SKM-1 treated with dmso at 0.1 percent for 144 hours (cell line): Measurements from ENCODE around the gene ZDHHC14.
"Not testable (repeated sequence)": the region's sequence is repeated elsewhere in the genome, so short reads cannot be mapped to it uniquely, and the experiment has no call there.

Experiments used
- DNase-seq: peaks from one replicate; lab custom pipeline; 2025; ENCODE audit not compliant: unreplicated experiment; lab: John Stamatoyannopoulos, UW

The ZDHHC14 gene

GRCh38 chr6:157681041-157681650, 300.2 kb downstream of the ZDHHC14 start:
- DNase-seq = no peak

DNA sequence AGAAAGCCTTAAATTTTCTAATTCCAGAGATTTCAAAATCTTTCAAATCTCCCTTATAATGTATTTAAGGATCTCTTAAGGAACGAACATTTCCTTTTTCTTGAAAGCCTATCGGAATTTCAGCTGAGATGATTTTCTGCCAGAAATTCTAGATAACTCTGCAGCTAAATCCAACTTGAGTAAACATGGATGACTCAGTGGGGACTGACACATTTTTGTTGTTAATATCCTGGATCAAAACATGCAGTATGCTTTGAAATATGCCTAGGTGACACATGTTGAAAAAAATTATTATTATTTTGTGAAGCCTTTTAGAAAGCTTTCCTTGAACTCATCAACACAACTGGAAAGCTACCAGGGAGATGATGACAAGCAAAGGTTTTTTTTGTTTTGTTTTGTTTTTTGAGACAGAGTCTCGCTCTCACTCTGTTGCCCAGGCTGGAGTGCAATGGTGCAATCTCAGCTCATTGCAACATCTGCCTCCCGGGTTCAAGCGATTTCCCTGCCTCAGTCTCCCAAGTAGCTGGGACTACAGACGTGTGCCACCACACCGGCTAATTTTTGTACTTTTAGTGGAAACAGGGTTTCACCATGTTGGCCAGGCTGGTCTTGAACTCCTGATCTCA, 302.0 kb downstream of the ZDHHC14 start:
- DNase-seq = no peak

GRCh38 chr6:157683707-157684106, 302.7 kb downstream of the ZDHHC14 start:
- DNase-seq = no peak

GRCh38 chr6:157684620-157685299, 303.8 kb downstream of the ZDHHC14 start:
- DNase-seq = no peak

- no peak for DNase-seq
Measured at GRCh38 chr6:157685596-157686280, 304.7 kb downstream of the ZDHHC14 start.

DNA sequence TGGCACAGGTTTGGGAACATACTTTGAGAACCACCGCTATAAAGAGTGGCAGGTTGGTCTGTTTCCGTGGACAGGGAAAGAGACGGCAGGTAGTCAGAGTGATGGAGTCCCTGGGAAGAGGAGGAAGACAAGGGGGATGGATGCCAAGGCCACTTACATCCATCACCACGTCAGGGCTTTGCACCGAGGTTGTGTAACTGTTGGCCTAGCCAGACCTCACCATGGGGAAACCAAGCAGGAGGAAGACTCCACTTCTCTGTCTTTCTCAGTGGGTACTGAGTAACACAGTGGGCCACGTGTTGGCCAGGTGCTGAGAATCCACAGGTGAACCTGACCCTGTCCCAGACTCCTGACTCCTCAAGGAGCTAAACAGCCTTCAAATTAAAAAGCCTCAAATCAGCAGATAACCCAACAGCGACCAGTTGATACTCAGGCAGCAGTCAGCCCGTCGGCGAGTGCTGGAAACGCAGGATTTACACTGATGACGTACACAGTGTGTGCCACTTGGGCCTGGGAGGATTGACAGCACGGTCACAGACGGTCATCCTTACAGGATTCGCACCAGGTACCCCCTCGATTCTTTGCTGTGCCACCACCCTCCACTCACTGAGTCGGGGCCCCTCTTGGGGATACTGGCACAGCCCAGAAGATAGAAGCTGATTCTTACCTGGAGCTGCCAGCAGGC, 307.4 kb downstream of the ZDHHC14 start:
- DNase-seq = no peak

DNA sequence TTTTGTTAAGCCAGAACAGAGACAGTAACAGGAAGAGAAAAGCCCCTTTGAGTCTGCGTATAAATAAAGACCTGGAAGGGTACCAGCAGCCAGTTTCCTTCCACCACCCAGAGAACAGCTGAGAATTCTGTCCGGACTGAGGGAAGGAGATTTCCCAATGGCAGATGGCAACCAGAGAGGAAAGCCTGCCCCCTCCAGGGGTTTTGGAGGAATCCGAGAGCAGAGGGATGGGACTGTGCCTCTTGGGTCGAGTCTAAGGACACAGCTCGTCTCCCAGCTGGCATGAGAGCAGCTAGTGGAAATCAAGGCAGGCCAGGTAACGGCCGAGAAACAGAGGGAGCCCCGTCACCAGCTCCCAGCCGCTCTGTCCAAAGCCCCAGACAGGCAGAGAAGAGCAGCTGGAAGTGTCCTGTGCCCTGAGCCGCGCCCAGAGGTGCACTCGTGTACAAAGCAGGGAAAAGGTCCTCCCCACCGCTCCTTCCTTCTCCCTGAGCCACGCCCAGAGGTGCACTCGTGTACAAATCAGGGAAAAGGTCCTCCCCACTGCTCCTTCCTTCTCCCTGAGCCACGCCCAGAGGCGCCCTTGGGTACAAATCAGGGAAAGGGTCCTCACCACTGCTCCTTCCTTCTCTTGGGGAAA, 308.1 kb downstream of the ZDHHC14 start:
- no peak for DNase-seq

- DNase-seq = no peak
Measured at GRCh38 chr6:157689875-157690274, 308.9 kb downstream of the ZDHHC14 start.

GRCh38 chr6:157690441-157691210, 309.6 kb downstream of the ZDHHC14 start:
- no peak for DNase-seq

- not testable (repeated sequence) for DNase-seq
Measured at GRCh38 chr6:157691621-157692020, 310.6 kb downstream of the ZDHHC14 start.

GRCh38 chr6:157693867-157694266, 312.9 kb downstream of the ZDHHC14 start:
- DNase-seq = no peak

- no peak for DNase-seq
Measured at GRCh38 chr6:157695301-157696040, 314.5 kb downstream of the ZDHHC14 start.

DNA sequence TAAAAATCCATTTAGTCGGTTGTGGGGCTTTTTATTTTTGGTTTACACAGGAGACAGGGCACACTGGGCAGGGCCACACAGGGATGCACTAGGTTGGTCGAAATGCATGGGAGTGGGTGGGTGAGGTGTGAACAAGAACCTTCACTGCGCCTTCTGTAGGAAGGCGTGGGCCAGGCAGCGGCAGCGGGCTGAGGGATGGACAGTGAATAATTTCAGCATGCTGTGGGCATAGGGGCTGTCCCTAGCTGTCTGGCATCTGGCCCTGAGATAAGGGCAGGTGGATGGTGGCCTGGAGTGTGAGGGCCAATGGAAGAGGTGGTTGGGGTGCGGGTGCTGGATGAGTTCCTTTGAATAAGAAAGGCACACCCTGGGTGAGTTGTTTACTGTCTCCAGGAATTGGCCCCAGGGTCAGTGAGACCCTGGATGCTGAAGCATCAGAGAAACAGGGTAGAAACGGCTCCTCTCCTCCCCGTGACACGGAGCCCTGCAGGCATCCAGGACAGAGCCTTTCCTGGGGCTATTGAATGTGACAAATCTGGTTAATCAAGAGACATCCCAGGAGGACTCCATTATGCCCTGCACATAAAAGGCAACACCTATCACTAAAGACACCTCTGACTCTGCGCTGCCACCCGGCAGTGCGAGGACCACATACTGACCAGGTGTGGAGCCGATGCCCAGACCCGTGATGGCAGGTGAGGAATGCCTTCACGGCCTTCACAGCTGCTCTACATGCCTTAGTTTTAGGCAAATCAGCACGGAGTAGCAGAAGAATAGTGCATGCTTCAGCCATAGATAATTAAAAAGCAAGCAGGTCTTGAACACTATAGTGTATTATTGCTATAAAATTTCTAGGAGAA, 319.0 kb downstream of the ZDHHC14 start:
- DNase-seq = no peak

GRCh38 chr6:157706351-157706750, 325.4 kb downstream of the ZDHHC14 start:
- not testable (repeated sequence) for DNase-seq

GRCh38 chr6:157706883-157707282, 325.9 kb downstream of the ZDHHC14 start:
- DNase-seq = no peak

DNA sequence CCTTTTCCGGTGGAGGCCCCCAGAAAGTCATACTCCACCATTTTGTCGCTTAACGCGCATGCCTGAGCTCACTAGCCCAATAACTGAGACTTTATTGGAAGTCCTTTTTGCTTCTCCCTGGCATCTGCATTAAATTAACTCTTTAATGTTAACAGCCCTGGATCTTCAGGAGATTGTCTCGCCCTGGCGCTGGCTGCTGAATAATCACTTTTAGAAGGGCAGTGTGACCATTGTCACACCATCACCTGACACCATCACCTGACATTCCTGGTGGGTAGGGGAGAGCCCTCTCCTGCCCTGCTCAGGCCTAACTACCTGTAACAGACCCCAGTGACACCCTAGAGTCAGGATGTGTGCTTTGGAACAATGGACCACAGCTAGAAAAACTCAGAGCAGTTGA, 326.6 kb downstream of the ZDHHC14 start:
- no peak for DNase-seq

- no peak for DNase-seq
Measured at GRCh38 chr6:157708239-157708638, 327.2 kb downstream of the ZDHHC14 start.

- DNase-seq = no peak
Measured at GRCh38 chr6:157708933-157709332, 327.9 kb downstream of the ZDHHC14 start.
